Subcutaneous abdominal adipose tissue (tissue), 5 donors: ENCODE results near the gene SLCO2A1.

Experiments used
- H3K27ac ChIP-seq: one replicate; pipeline ENCODE4 v1.7.0; 2013; ENCODE audit warnings: low read depth, mild to moderate bottlenecking, inconsistent platforms, low read length, moderate library complexity
- H3K27me3 ChIP-seq, 5 donors: one replicate each; pipeline ENCODE4 v1.7.0; 2013; ENCODE audit warnings: low read length in 5 of 5, inconsistent platforms in 1 of 5; ENCODE audit not compliant: control insufficient read depth in 5 of 5, insufficient read depth in 4 of 5
- H3K36me3 ChIP-seq, 5 donors: one replicate each; pipeline ENCODE4 v1.7.0; 2013; ENCODE audit warnings: low read length in 5 of 5; ENCODE audit not compliant: control insufficient read depth in 5 of 5, insufficient read depth in 5 of 5
- H3K4me1 ChIP-seq, 5 donors: one replicate each; pipeline ENCODE4 v1.7.0; 2013; ENCODE audit warnings: low read length in 5 of 5, mild to moderate bottlenecking in 3 of 5, moderate library complexity in 1 of 5; ENCODE audit not compliant: control insufficient read depth in 5 of 5, insufficient read depth in 5 of 5
- H3K4me3 ChIP-seq, 5 donors: one replicate each; pipeline ENCODE4 v1.7.0; 2013; ENCODE audit warnings: low read length in 5 of 5, low read depth in 1 of 5
- H3K9ac ChIP-seq, 5 donors: one replicate each; pipeline ENCODE4 v1.7.0; 2013; ENCODE audit warnings: low read length in 5 of 5, mild to moderate bottlenecking in 4 of 5, moderate library complexity in 3 of 5
- H3K9me3 ChIP-seq, 5 donors: one replicate each; pipeline ENCODE4 v1.7.0; 2013; ENCODE audit warnings: low read length in 5 of 5; ENCODE audit not compliant: control insufficient read depth in 5 of 5
- donor health status: healthy.
- donor health status: healthy.
- donor health status: healthy.
- donor health status: healthy.
- donor health status: healthy.

Gene SLCO2A1

GRCh38 chr3:133994166-133994890 lies 35.4 kb downstream of the SLCO2A1 start:
- H3K4me1 ChIP-seq: peaks cover 0 to 25% (median 17%) of the 10 kb centered on the region in 5 donors
- H3K4me3 ChIP-seq: no peak overlapping the region
- H3K36me3 ChIP-seq: no peaks in the 10 kb centered on the region
- H3K9me3 ChIP-seq: no peaks in the 10 kb centered on the region
- no peak overlapping the region for H3K9ac ChIP-seq
- peaks cover 0 to 2% (median 0%) of the 10 kb centered on the region in 5 donors for H3K27me3 ChIP-seq
- no peak overlapping the region for H3K27ac ChIP-seq

DNA sequence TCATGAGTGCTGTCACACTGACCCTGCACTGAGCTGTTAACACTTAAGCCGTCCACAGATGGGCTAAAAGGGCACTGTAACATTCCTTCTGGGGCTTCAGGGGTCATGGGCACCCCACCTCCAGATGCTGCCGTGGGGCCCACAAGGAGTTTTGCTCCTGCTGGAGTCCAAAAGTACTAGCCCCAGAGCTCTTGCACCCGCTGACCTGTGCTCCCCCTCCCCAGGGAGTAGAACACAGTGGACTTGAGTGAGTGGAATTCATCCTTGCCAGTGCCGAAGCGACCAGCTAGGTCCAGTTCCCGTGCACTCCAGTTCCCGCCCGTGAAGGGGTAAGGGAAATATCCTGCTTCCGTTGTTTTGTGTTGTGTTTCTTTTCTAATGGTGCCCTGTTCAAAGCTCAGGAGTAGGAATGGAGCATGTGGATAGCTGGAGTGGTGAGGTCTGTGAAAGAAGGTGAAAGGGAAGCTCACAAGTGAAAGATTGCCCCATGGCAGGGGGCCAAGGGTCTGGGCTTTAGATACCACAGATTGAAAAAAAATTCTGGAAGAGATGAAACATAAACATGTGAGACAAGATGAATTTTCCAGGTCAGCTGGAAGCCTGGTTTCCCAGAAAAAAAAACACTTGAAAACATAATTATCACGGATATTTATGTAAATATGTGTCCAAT lies 36.6 kb downstream of the SLCO2A1 start:
- H3K4me1 ChIP-seq: peaks cover 0 to 25% (median 17%) of the 10 kb centered on the region in 5 donors
- no peak overlapping the region for H3K9ac ChIP-seq
- no peaks in the 10 kb centered on the region for H3K36me3 ChIP-seq
- H3K27ac ChIP-seq: no peak overlapping the region
- no peaks in the 10 kb centered on the region for H3K27me3 ChIP-seq
- H3K9me3 ChIP-seq: no peaks in the 10 kb centered on the region
- no peak overlapping the region for H3K4me3 ChIP-seq

GRCh38 chr3:133992381-133992780 lies 37.3 kb downstream of the SLCO2A1 start:
- Histone ChIP-seq H3K9me3 (no peaks in the 10 kb centered on the region), H3K9ac (no peak overlapping the region), H3K4me1 (peaks cover 0 to 27% (median 17%) of the 10 kb centered on the region in 5 donors), H3K27ac (no peak overlapping the region), H3K4me3 (no peak overlapping the region), H3K36me3 (no peaks in the 10 kb centered on the region), H3K27me3 (no peaks in the 10 kb centered on the region)

GRCh38 chr3:133991637-133992036 lies 38.1 kb downstream of the SLCO2A1 start:
- H3K9ac ChIP-seq: no peak overlapping the region
- H3K4me3 ChIP-seq: no peak overlapping the region
- peaks cover 0 to 28% (median 17%) of the 10 kb centered on the region in 5 donors for H3K4me1 ChIP-seq
- H3K9me3 ChIP-seq: no peaks in the 10 kb centered on the region
- no peaks in the 10 kb centered on the region for H3K27me3 ChIP-seq
- H3K27ac ChIP-seq: peak overlapping the region; percentile 17
- H3K36me3 ChIP-seq: no peaks in the 10 kb centered on the region

GRCh38 chr3:133991209-133991608 lies 38.5 kb downstream of the SLCO2A1 start:
- H3K4me1 ChIP-seq: peaks cover 0 to 30% (median 17%) of the 10 kb centered on the region in 5 donors

DNA sequence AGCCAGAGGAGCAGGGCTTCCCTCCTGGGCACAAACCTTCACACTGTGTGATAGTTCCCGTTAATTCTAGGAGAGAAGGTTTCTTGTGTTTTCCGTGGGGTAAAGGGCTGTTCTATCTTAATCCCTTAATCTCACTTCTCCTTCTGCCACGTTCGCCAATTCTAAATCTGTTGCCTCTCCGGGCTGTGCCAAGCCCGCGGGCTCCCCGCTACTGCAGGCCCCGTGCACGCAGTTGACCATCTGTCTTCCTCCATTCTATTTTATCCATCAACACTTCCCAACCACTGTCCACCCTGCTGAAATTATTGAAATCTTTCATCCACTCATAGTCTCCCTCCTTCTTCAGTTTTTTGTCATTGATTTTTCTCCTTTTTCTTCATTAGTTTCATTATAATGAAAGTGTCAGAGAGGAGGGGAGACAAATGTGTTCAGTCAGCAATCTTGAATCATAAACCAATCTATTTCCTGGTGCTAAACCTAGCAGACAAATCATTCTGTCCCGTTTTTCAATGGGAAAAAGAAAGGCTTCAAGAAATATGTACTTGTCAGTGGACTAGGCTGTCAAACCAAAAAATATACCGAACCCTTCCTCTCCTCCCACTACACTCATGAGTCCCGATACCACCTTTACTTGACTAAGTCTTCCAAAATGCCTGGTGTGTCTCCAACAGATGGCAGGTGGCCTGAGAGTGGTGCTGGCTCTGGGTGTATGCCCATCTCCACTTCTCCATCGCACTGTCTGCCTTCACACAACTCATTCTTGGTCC lies 39.6 kb downstream of the SLCO2A1 start:
- Histone ChIP-seq H3K27ac (no peak overlapping the region), H3K36me3 (no peaks in the 10 kb centered on the region), H3K4me3 (no peak overlapping the region), H3K4me1 (peaks cover 0 to 30% (median 17%) of the 10 kb centered on the region in 5 donors), H3K27me3 (no peaks in the 10 kb centered on the region), H3K9ac (no peak overlapping the region), H3K9me3 (no peaks in the 10 kb centered on the region)

More at GRCh38 chr3:133991209-133991608, 38.5 kb downstream of the SLCO2A1 start:
- no peak overlapping the region for H3K9ac ChIP-seq
- no peak overlapping the region for H3K4me3 ChIP-seq
- no peaks in the 10 kb centered on the region for H3K36me3 ChIP-seq
- no peaks in the 10 kb centered on the region for H3K27me3 ChIP-seq
- no peak overlapping the region for H3K27ac ChIP-seq
- H3K9me3 ChIP-seq: no peaks in the 10 kb centered on the region

GRCh38 chr3:133988631-133989161 lies 41.0 kb downstream of the SLCO2A1 start:
- H3K9me3 ChIP-seq: no peaks in the 10 kb centered on the region
- H3K4me1 ChIP-seq: peaks cover 0 to 30% (median 17%) of the 10 kb centered on the region in 5 donors
- H3K27ac ChIP-seq: no peak overlapping the region
- no peaks in the 10 kb centered on the region for H3K36me3 ChIP-seq
- H3K9ac ChIP-seq: no peak overlapping the region
- H3K27me3 ChIP-seq: no peaks in the 10 kb centered on the region
- H3K4me3 ChIP-seq: no peak overlapping the region

DNA sequence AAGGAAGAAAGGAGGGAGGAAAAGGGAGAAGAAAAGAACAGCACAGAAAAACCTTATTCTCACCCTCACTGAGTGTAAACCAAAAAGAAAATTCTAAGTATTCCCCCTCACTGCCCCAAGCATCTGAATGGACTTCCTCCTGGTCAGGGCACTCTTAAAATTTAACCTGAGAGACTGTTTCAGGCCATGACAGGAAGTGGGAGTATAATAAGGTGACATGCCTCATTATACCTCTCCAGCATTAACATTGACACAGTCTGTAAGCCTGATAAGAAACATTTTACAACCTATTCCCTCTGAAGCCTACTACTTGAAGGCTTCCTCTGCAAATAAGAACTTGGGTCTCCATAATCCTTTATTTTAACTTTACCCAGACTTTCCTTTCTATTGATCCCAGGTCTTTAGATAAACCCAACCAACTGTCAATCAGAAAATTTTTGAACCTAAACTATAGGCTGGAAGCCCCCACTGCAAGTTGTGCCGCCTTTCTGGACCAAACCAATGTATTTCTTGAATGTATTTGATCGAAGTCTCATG lies 41.7 kb downstream of the SLCO2A1 start:
- no peaks in the 10 kb centered on the region for H3K9me3 ChIP-seq
- peaks cover 0 to 25% (median 14%) of the 10 kb centered on the region in 5 donors for H3K4me1 ChIP-seq
- no peak overlapping the region for H3K9ac ChIP-seq
- H3K36me3 ChIP-seq: no peaks in the 10 kb centered on the region
- no peaks in the 10 kb centered on the region for H3K27me3 ChIP-seq
- no peak overlapping the region for H3K27ac ChIP-seq
- H3K4me3 ChIP-seq: no peak overlapping the region

GRCh38 chr3:133987136-133987535 lies 42.6 kb downstream of the SLCO2A1 start:
- Histone ChIP-seq H3K4me3 (no peak overlapping the region), H3K9me3 (no peaks in the 10 kb centered on the region)

More at GRCh38 chr3:133987136-133987535, 42.6 kb downstream of the SLCO2A1 start:
- Histone ChIP-seq H3K9ac (no peak overlapping the region), H3K36me3 (no peaks in the 10 kb centered on the region), H3K27ac (no peak overlapping the region), H3K27me3 (no peaks in the 10 kb centered on the region), H3K4me1 (peaks cover 0 to 19% (median 5%) of the 10 kb centered on the region in 5 donors)
